ENCODE results near the gene DAAM1. TPM values are rescaled to one million over a fixed set of nuclear protein-coding genes. Genes with fewer than 3 reads are reported as not detected.

The DAAM1 gene
- total and polyA plus RNA-seq, 3 donors from 2014 or later: 23.9 to 57.3 (median 54.6) TPM

DNA sequence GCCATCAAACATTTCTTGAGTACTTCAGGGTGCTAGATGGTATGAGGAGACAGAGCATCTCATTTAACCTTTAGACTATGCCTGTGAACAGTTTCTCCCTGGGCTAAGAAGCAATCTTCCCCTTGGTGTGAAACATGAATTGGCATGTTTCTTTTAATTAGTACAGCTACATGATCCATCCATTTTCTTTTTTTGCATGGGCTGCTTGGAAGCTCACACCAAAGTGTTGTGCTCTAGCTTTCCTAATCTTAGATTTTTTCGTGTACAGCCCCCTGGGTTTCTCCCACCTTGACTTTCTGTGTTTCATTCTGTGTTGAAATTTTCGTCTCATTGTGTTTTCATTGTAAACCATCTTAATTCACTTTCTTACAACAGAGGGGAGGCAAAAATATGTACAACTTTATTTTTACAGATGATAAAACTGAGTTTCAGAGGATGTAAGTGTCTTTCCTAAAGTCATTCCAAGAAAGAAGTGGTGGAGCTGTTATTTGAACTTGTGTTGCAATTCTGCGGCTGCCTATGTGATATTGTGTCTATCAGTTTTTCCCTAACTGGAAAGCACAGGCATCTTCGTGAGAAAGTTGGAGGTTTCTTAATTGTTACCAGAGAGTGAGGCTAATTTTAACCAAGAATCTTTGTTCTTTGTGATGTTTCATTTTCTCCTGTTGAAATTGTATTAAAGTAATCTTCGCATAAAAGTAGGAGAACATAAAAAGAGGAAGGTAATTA is 64.5 kb downstream of the DAAM1 start:
- peaks cover 49% of the 10 kb centered on the region for H3K4me1 ChIP-seq
- DNase-seq: no peak
- WGBS, 2 donors: 54 to 56% methylated on average over 5 of the region's 5 CpGs
- H3K4me3 ChIP-seq: no peak overlapping the region
- no peaks in the 10 kb centered on the region for H3K36me3 ChIP-seq (ENCODE audit: low read depth, missing control alignments)
- intact Hi-C loops (cut with DNase I; ENCODE audit: low total_unique reads): loop anchor here (5.0 kb wide), 1 partner anchor 36 kb away; no protein-coding TSS in a partner anchor
- H3K27me3 ChIP-seq: no peaks in the 10 kb centered on the region
- no peak for TF ChIP-seq POLR2A (IDR thresholded peaks at IDR 0.05)
- TF ChIP-seq, protein P1, sequence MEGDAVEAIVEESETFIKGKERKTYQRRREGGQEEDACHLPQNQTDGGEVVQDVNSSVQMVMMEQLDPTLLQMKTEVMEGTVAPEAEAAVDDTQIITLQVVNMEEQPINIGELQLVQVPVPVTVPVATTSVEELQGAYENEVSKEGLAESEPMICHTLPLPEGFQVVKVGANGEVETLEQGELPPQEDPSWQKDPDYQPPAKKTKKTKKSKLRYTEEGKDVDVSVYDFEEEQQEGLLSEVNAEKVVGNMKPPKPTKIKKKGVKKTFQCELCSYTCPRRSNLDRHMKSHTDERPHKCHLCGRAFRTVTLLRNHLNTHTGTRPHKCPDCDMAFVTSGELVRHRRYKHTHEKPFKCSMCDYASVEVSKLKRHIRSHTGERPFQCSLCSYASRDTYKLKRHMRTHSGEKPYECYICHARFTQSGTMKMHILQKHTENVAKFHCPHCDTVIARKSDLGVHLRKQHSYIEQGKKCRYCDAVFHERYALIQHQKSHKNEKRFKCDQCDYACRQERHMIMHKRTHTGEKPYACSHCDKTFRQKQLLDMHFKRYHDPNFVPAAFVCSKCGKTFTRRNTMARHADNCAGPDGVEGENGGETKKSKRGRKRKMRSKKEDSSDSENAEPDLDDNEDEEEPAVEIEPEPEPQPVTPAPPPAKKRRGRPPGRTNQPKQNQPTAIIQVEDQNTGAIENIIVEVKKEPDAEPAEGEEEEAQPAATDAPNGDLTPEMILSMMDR (IDR thresholded peaks at IDR 0.05): no peak
- H3K27ac ChIP-seq: peak overlapping the region; percentile 88 to 92
- H3K9me3 ChIP-seq: no peaks in the 10 kb centered on the region

DNA sequence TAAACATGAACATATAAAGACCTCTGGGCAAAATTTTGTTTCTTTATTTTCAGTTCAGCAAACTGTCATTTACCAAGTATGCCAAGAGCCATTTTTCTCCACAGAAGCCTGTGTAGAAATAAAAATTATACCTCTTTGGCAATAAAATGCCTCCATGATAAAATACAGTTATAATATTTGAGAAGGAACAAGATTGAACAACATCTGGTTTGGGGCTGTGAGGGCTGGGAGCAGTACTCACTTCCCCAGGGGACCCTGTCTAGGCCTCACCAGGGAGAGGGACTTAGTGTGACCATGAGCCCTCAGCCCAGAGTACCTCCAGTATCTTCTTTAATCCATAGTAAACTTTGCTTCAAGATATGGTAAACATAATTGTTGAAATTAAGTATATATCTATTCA is 65.1 kb downstream of the DAAM1 start:
- no peak for DNase-seq
- intact Hi-C loops (cut with DNase I; ENCODE audit: low total_unique reads): loop anchor here (5.0 kb wide), 1 partner anchor 36 kb away; no protein-coding TSS in a partner anchor
- Histone ChIP-seq H3K9me3 (no peaks in the 10 kb centered on the region), H3K27ac (peak overlapping the region; percentile 88 to 92), H3K27me3 (no peaks in the 10 kb centered on the region), H3K4me1 (peaks cover 46% of the 10 kb centered on the region), H3K4me3 (no peak overlapping the region), H3K36me3 (ENCODE audit: low read depth, missing control alignments) (no peaks in the 10 kb centered on the region)
- no peak for TF ChIP-seq POLR2A (IDR thresholded peaks at IDR 0.05)
- TF ChIP-seq, protein P1 (IDR thresholded peaks at IDR 0.05): no peak

DNA sequence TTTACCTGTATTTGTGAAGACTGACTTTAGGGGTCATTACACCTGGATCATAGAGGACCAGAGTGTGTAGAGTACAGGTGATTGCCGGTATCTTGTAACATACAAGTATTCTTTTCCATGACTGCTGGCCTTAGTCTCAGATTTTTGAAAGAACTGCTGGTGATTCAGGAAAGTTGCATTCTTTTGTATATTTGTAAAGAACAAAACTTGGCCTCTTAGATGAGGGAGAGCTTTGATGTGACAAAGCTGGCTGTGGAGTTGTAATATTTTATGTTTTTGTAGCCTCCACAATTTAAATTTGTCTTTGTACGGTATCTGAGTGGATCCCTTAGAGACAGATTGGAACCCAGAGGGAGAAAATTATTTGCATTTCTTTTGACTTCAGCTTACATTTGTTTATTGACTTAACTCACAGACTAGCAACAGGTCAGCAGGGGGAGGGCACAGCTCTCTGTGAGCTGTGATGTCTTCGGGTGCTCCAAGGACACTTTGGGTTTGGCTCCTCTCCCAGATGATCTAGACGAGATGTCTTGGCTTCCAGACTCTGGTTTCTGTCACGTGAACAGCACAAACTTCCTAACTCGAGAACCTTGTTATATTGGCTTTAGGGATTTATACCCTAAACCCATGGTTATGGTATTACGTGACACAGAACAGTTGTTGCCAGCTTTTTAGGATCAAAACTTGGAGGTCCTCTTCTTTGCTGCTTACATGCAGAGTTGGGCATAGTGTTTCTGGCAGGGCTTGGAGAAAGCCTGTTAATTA is 65.9 kb downstream of the DAAM1 start:
- Histone ChIP-seq H3K36me3 (ENCODE audit: low read depth, missing control alignments) (no peaks in the 10 kb centered on the region), H3K4me3 (no peak overlapping the region), H3K27me3 (no peaks in the 10 kb centered on the region), H3K4me1 (peaks cover 50% of the 10 kb centered on the region), H3K27ac (peak overlapping the region; percentile 88 to 92), H3K9me3 (no peaks in the 10 kb centered on the region)
- no peak for TF ChIP-seq POLR2A (IDR thresholded peaks at IDR 0.05)
- TF ChIP-seq, protein P1 (IDR thresholded peaks at IDR 0.05): no peak
- WGBS, 2 donors: 14 to 24% methylated on average over 7 of the region's 7 CpGs
- DNase-seq: peak; percentile 97
- intact Hi-C loops (cut with DNase I; ENCODE audit: low total_unique reads): loop anchor here (5.0 kb wide), 1 partner anchor 37 kb away; no protein-coding TSS in a partner anchor

DNA sequence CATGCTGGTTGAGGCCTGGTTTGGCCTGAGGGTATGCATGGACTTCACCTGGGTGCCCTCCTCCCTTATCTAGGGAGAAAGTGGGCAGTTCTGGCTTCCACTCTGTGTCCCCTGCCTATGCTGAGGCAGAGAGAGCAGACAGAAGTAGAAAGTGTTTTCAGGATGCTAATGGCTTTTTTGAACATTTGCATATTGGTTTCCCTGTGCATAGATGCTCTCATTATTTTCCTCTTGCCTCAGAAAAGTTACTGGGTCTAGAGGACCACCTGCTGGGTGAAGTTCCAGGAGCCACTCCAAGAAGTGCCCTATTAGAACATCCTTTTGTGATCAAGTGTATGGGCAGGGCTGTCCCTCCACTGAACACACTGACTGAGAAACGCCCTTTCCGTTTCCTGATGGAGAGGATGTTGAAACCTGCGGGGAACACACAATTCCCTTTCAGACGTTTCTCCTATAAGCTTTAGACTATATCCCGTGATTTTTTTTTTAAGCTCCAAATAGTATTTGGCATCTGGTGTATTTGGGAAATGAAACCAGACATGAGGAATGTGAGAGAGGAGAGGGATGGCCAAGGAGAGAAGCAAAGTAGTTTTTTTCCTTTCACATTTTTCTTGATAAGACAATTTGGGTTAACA is 66.6 kb downstream of the DAAM1 start:
- intact Hi-C loops (cut with DNase I; ENCODE audit: low total_unique reads): loop anchor here (5.0 kb wide), 1 partner anchor 38 kb away; no protein-coding TSS in a partner anchor

More for the DNA sequence above, 66.6 kb downstream of the DAAM1 start:
- no peak overlapping the region for H3K4me3 ChIP-seq
- no peaks in the 10 kb centered on the region for H3K36me3 ChIP-seq (ENCODE audit: low read depth, missing control alignments)
- TF ChIP-seq POLR2A (IDR thresholded peaks at IDR 0.05): no peak
- TF ChIP-seq, protein P1 (IDR thresholded peaks at IDR 0.05): no peak
- peak overlapping the region; percentile 88 to 92 for H3K27ac ChIP-seq
- H3K4me1 ChIP-seq: peaks cover 52% of the 10 kb centered on the region
- peak; percentile 34 for DNase-seq
- no peaks in the 10 kb centered on the region for H3K9me3 ChIP-seq
- H3K27me3 ChIP-seq: no peaks in the 10 kb centered on the region
- 30 to 37% methylated on average over 5 of the region's 5 CpGs for WGBS, 2 donors
